Fibroblast of villous mesenchyme (primary cell): ENCODE results near the gene BANF1. TPM values are rescaled to one million over a fixed set of nuclear protein-coding genes. Genes with fewer than 3 reads are reported as not detected.
A peak's percentile ranks its signal among the peaks of the same experiment; 100 is the strongest.

Source experiments
- DNase-seq: peaks from one replicate; pipeline ENCODE4 v3.0.0-alpha.2; 2010; ENCODE audit warnings: low read depth
- H3K4me3 ChIP-seq: 2 replicates; pipeline ENCODE4 v1.5.1; 2011; ENCODE audit warnings: low read depth, mild to moderate bottlenecking, low read length
- CTCF ChIP-seq: IDR thresholded peaks from 2 replicates; pipeline ENCODE4 v1.5.1; 2012; ENCODE audit warnings: low read depth, mild to moderate bottlenecking, low read length; ENCODE audit not compliant: insufficient read depth
- total RNA-seq: library from RNA; depleted of rRNA; stranded (reverse); fragments of >200 nt; gene quantifications from 2 replicates; pipeline ENCODE4 v1.2.3, GENCODE V29; 2012

The BANF1 gene
- total RNA-seq, 1 donor: 19.9 TPM

- DNase-seq: no peak
- no peak for TF ChIP-seq CTCF
- no peak overlapping the region for H3K4me3 ChIP-seq
Measured at GRCh38 chr11:66039765-66040164, 37.5 kb downstream of the BANF1 start.

GRCh38 chr11:66042227-66042995 is 40.1 kb downstream of the BANF1 start:
- DNase-seq: no peak
- no peak for TF ChIP-seq CTCF
- no peak overlapping the region for H3K4me3 ChIP-seq

- no peak overlapping the region for H3K4me3 ChIP-seq
- no peak for DNase-seq
- no peak for TF ChIP-seq CTCF
Measured at GRCh38 chr11:66042996-66043906, 40.9 kb downstream of the BANF1 start.

GRCh38 chr11:66044757-66045156 is 42.5 kb downstream of the BANF1 start:
- no peak for DNase-seq
- H3K4me3 ChIP-seq: no peak overlapping the region
- no peak for TF ChIP-seq CTCF

GRCh38 chr11:66045177-66045639 is 42.9 kb downstream of the BANF1 start:
- no peak overlapping the region for H3K4me3 ChIP-seq
- DNase-seq: peak; percentile 80
- TF ChIP-seq CTCF: peak; percentile 96

- no peak for DNase-seq
- no peak overlapping the region for H3K4me3 ChIP-seq
- TF ChIP-seq CTCF: no peak
Measured at GRCh38 chr11:66046901-66047300, 44.6 kb downstream of the BANF1 start.
